Suprapubic skin (tissue), 3 donors: ENCODE results near the gene TMEFF2.

ENCODE experiments used
- EP300 ChIP-seq: sonication (generic); formaldehyde crosslinking; IDR thresholded peaks from one replicate; pipeline ENCODE4 v1.6.1; 2017; ENCODE audit warnings: antibody characterized with exemption
- TF ChIP-seq, protein P1 (sequence below), 2 donors: fragments of 200-600 bp in 1 of 2; fragments of 450-650 bp in 1 of 2; sonication (generic) in 1 of 2; IDR thresholded peaks; one replicate each; pipeline ENCODE4 v1.5.1; 2016 to 2019; ENCODE audit warnings: antibody characterized with exemption in 2 of 2, mild to moderate bottlenecking in 1 of 2, moderate library complexity in 1 of 2

DNA sequence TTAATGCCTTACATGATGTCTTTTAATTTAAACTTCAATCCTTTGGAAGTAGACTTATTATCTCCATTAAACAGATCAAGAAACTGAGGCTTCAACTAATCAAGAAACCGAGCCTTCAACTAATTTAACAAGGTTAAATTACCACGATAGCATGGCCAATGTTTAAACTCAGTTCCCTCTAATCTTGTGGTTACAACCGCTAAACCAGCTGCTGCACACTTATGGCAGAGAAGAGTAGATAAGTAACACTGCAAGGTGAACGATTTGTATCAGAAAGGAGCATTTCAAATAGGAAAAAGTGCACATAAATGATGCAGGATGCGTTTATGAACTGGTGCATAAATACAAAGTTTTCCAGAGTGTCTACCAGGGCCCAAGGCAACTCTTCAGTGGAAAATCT is 203.3 kb downstream of the TMEFF2 start:
- TF ChIP-seq, protein P1, sequence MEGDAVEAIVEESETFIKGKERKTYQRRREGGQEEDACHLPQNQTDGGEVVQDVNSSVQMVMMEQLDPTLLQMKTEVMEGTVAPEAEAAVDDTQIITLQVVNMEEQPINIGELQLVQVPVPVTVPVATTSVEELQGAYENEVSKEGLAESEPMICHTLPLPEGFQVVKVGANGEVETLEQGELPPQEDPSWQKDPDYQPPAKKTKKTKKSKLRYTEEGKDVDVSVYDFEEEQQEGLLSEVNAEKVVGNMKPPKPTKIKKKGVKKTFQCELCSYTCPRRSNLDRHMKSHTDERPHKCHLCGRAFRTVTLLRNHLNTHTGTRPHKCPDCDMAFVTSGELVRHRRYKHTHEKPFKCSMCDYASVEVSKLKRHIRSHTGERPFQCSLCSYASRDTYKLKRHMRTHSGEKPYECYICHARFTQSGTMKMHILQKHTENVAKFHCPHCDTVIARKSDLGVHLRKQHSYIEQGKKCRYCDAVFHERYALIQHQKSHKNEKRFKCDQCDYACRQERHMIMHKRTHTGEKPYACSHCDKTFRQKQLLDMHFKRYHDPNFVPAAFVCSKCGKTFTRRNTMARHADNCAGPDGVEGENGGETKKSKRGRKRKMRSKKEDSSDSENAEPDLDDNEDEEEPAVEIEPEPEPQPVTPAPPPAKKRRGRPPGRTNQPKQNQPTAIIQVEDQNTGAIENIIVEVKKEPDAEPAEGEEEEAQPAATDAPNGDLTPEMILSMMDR (IDR thresholded peaks at IDR 0.05): no peak
- no peak for TF ChIP-seq EP300
